H1 (cell line): ENCODE data around the gene MYCBP2. TPM values are rescaled to one million over a fixed set of nuclear protein-coding genes. Genes with fewer than 3 reads are reported as not detected.

ENCODE experiments used
- CTCF ChIA-PET: fragments of 300-600 bp; sonication (Branson Sonifier 250); formaldehyde crosslinking; loops from one replicate; lab custom pipeline; 2021; ENCODE audit not compliant: partially characterized antibody; lab: Charles Lee
- POLR2A ChIA-PET: fragments of 300-600 bp; sonication (Branson Sonifier 250); formaldehyde crosslinking; loops from one replicate; lab custom pipeline; 2021; ENCODE audit warnings: inconsistent platforms; ENCODE audit not compliant: partially characterized antibody; lab: Charles Lee
- DNase-seq, 2 experiments: peaks; one replicate each; pipeline versions ENCODE4 v3.0.0 to v3.0.0-alpha.2; 2010 to 2022; ENCODE audit warnings: low spot score in 2 of 2, low read depth in 1 of 2, mixed read lengths in 1 of 2
- FAIRE-seq: peaks from 2 replicates; lab custom pipeline; 2011; peaks lifted over from hg19 to GRCh38; lab: Jason Lieb, UNC
- H2AFZ ChIP-seq: 2 replicates; pipeline ENCODE4 v1.8.1; 2012; ENCODE audit warnings: low read length, inconsistent platforms
- H2AK5ac ChIP-seq: 2 replicates; pipeline ENCODE4 v1.6.1; 2013; ENCODE audit warnings: low read depth, low read length
- H2BK120ac ChIP-seq: replicated peaks from 2 replicates; pipeline ENCODE3; 2013; ENCODE audit warnings: low read depth, low read length, inconsistent platforms
- H2BK12ac ChIP-seq: 2 replicates; pipeline ENCODE4 v1.6.1; 2013; ENCODE audit warnings: low read depth, low read length
- H2BK15ac ChIP-seq: 2 replicates; pipeline ENCODE4 v1.6.1; 2013; ENCODE audit warnings: low read length
- H2BK20ac ChIP-seq: 2 replicates; pipeline ENCODE4 v1.6.1; 2013; ENCODE audit warnings: low read length
- H2BK5ac ChIP-seq: 2 replicates; pipeline ENCODE4 v1.6.1; 2013; ENCODE audit warnings: low read depth, low read length
- H3K14ac ChIP-seq: 2 replicates; pipeline ENCODE4 v1.6.1; 2013; ENCODE audit warnings: inconsistent platforms; ENCODE audit not compliant: insufficient read length
- H3K18ac ChIP-seq: 2 replicates; pipeline ENCODE4 v1.6.1; 2013; ENCODE audit warnings: low read length; ENCODE audit errors: extremely low read depth
- H3K23ac ChIP-seq: 2 replicates; pipeline ENCODE4 v1.6.1; 2013; ENCODE audit warnings: inconsistent platforms; ENCODE audit not compliant: insufficient read length
- H3K23me2 ChIP-seq: 2 replicates; pipeline ENCODE4 v1.6.1; 2013; ENCODE audit warnings: low read depth, low read length
- H3K27ac ChIP-seq: 2 replicates; pipeline ENCODE4 v1.6.1; 2011; ENCODE audit warnings: low read depth, low read length, inconsistent platforms
- H3K27me3 ChIP-seq, 4 experiments: replicated peaks in 1 of 4; 1 replicate in 1 of 4; 2 replicates in 3 of 4; pipeline versions ENCODE4 v1.6.1 to v1.8.1; 2011 to 2013; ENCODE audit warnings: low read length in 3 of 4, mild to moderate bottlenecking in 3 of 4, inconsistent platforms in 2 of 4, mixed read lengths in 2 of 4, moderate library complexity in 1 of 4; ENCODE audit not compliant: control insufficient read depth in 3 of 4, insufficient read depth in 3 of 4; ENCODE audit errors: extremely low read depth in 1 of 4
- H3K36me3 ChIP-seq, 4 experiments: 2 replicates each; pipeline versions ENCODE4 v1.6.1 to v1.8.1; 2011 to 2013; ENCODE audit warnings: mild to moderate bottlenecking in 4 of 4, low read length in 3 of 4, moderate library complexity in 2 of 4, control low read depth in 1 of 4, inconsistent platforms in 1 of 4; ENCODE audit not compliant: insufficient read depth in 4 of 4, control insufficient read depth in 2 of 4
- H3K4ac ChIP-seq: replicated peaks from 2 replicates; pipeline ENCODE3; 2013; ENCODE audit warnings: low read length, low read depth, mixed read lengths, inconsistent platforms; ENCODE audit not compliant: insufficient read length
- H3K4me1 ChIP-seq, 4 experiments: replicated peaks in 1 of 4; 1 replicate in 1 of 4; 2 replicates in 3 of 4; pipeline versions ENCODE4 v1.6.1 to v1.8.1; 2011 to 2013; ENCODE audit warnings: low read length in 3 of 4, inconsistent platforms in 2 of 4, mixed read lengths in 1 of 4; ENCODE audit not compliant: insufficient read depth in 4 of 4, control insufficient read depth in 3 of 4
- H3K4me2 ChIP-seq, 2 experiments: 2 replicates each; pipeline versions ENCODE4 v1.6.1 to v1.8.1; 2011 to 2013; ENCODE audit warnings: low read depth in 2 of 2, low read length in 2 of 2, control low read depth in 1 of 2, inconsistent platforms in 1 of 2, mild to moderate bottlenecking in 1 of 2; ENCODE audit not compliant: insufficient read depth in 1 of 2
- H3K4me3 ChIP-seq, 4 experiments: fragments of 200-600, 300-600 bp in 1 of 4; sonication (generic), shearing (Covaris generic), sonication (Bioruptor Twin) in 1 of 4; 2 replicates each; pipeline versions ENCODE4 v1.5.1 to v1.8.1; 2011 to 2016; ENCODE audit warnings: low read length in 4 of 4, low read depth in 3 of 4, control low read depth in 2 of 4, inconsistent platforms in 2 of 4, mild to moderate bottlenecking in 2 of 4, mixed read lengths in 1 of 4, moderate library complexity in 1 of 4; ENCODE audit not compliant: insufficient read depth in 2 of 4; ENCODE audit errors: extremely low read depth in 1 of 4
- H3K56ac ChIP-seq: replicated peaks from 2 replicates; pipeline ENCODE3; 2013; ENCODE audit warnings: low read depth, mild to moderate bottlenecking, mixed read lengths, low read length, inconsistent platforms; ENCODE audit not compliant: insufficient read length
- H3K79me1 ChIP-seq: 2 replicates; pipeline ENCODE4 v1.6.1; 2013; ENCODE audit warnings: low read depth, low read length, control low read depth
- H3K79me2 ChIP-seq, 2 experiments: 2 replicates each; pipeline versions ENCODE4 v1.6.1 to v1.8.1; 2012 to 2013; ENCODE audit warnings: low read length in 2 of 2, mild to moderate bottlenecking in 2 of 2, inconsistent platforms in 1 of 2; ENCODE audit not compliant: insufficient read depth in 2 of 2, control insufficient read depth in 1 of 2
- H3K9ac ChIP-seq, 4 experiments: replicated peaks in 1 of 4; 1 replicate in 1 of 4; 2 replicates in 3 of 4; pipeline versions ENCODE4 v1.6.1 to v1.8.1; 2011 to 2013; ENCODE audit warnings: low read depth in 3 of 4, low read length in 3 of 4, control low read depth in 2 of 4, mild to moderate bottlenecking in 2 of 4, moderate library complexity in 2 of 4, inconsistent platforms in 1 of 4; ENCODE audit errors: extremely low read depth in 1 of 4
- H3K9me3 ChIP-seq, 2 experiments: 2 replicates each; pipeline versions ENCODE4 v1.6.1 to v1.8.1; 2012 to 2013; ENCODE audit warnings: mild to moderate bottlenecking in 2 of 2, moderate library complexity in 2 of 2, control low read depth in 1 of 2, inconsistent platforms in 1 of 2, low read depth in 1 of 2, low read length in 1 of 2, mixed read lengths in 1 of 2; ENCODE audit not compliant: insufficient read depth in 2 of 2
- H4K20me1 ChIP-seq, 2 experiments: replicated peaks in 1 of 2; 2 replicates each; pipeline versions ENCODE3 to v1.8.1; 2011 to 2013; ENCODE audit warnings: inconsistent platforms in 2 of 2, low read length in 2 of 2, mild to moderate bottlenecking in 1 of 2; ENCODE audit not compliant: insufficient read depth in 2 of 2, control insufficient read depth in 1 of 2
- H4K5ac ChIP-seq: 2 replicates; pipeline ENCODE4 v1.6.1; 2013; ENCODE audit warnings: low read length, low read depth, mixed read lengths, inconsistent platforms; ENCODE audit not compliant: insufficient read length
- H4K8ac ChIP-seq: 2 replicates; pipeline ENCODE4 v1.8.0; 2013; ENCODE audit warnings: mild to moderate bottlenecking, moderate library complexity, low read length, inconsistent platforms; ENCODE audit not compliant: insufficient read depth; ENCODE audit errors: extremely low read depth
- H4K91ac ChIP-seq: replicated peaks from 2 replicates; pipeline ENCODE3; 2013; ENCODE audit warnings: low read length, mixed read lengths, inconsistent platforms; ENCODE audit not compliant: insufficient read length
- NANOG ChIP-seq: IDR thresholded peaks from 2 replicates; pipeline ENCODE4 v1.6.1; 2011; ENCODE audit warnings: low read length, low read depth, mild to moderate bottlenecking, inconsistent platforms; ENCODE audit not compliant: insufficient read depth, poor library complexity, severe bottlenecking
- POLR2A ChIP-seq, 2 experiments: IDR thresholded peaks; 1 replicate in 1 of 2; 2 replicates in 1 of 2; pipeline ENCODE4 v1.6.1; 2011; ENCODE audit warnings: low read depth in 2 of 2, low read length in 2 of 2, mild to moderate bottlenecking in 2 of 2; ENCODE audit errors: control extremely low read depth in 1 of 2
- POLR2AphosphoS5 ChIP-seq: IDR thresholded peaks from 2 replicates; pipeline ENCODE4 v1.6.1; 2011; ENCODE audit warnings: low read depth, low read length
- SRF ChIP-seq: IDR thresholded peaks from 2 replicates; pipeline ENCODE4 v1.6.1; 2011; ENCODE audit warnings: mild to moderate bottlenecking, low read depth, low read length, moderate library complexity
- SUZ12 ChIP-seq: fragments of 200-600 bp; sonication (generic); IDR thresholded peaks from 2 replicates; pipeline ENCODE4 v1.6.1; 2012; ENCODE audit warnings: mild to moderate bottlenecking, inconsistent platforms, low read length, moderate library complexity, mixed read lengths
- WGBS, 2 experiments: shearing (Covaris generic) in 1 of 2; methylation state at CpG; one replicate each; pipeline versions ENCODE4 v1.1.6 to v1.1.7; 2013 to 2015; ENCODE audit warnings: low lambda C conversion rate in 2 of 2, mixed read lengths in 2 of 2, inconsistent platforms in 1 of 2, low coverage in 1 of 2, missing lambda C conversion rate in 1 of 2; ENCODE audit not compliant: insufficient replicate concordance in 2 of 2, insufficient coverage in 1 of 2, insufficient read length in 1 of 2; ENCODE audit errors: extremely low coverage in 1 of 2, missing lambda C conversion rate in 1 of 2; 5-methylcytosine and 5-hydroxymethylcytosine counted together
- polyA plus RNA-seq, 7 experiments: library from polyadenylated mRNA; depleted of rRNA in 3 of 7; stranded (reverse) in 5 of 7; unstranded in 2 of 7; fragments of >200 nt in 5 of 7; fragments of 200-250 nt in 2 of 7; gene quantifications; 1 replicate in 5 of 7; 2 replicates in 1 of 7; 4 replicates in 1 of 7; pipeline versions ENCODE4 v1.2.1 to v1.2.3, GENCODE V29; 2011 to 2013; ENCODE audit warnings: missing spikeins in 2 of 7, mixed read lengths in 2 of 7
- total RNA-seq: library from RNA; stranded (reverse); fragmentation: NEBNext Ultra II Directional; extraction: Animal tissue kit (Norgen Biotek cat#: 25700); gene quantifications from 2 replicates; pipeline ENCODE4 v1.2.1, GENCODE V29; 2021

Gene MYCBP2
- total and polyA plus RNA-seq, 2 of the 8 experiments (the other 6 are each of a cell fraction or from before 2014, with no cell fraction given): 19.0 to 52.1 TPM

- H3K4me3 ChIP-seq: no peak overlapping the region
- H2AK5ac ChIP-seq: no peak overlapping the region
- no peak overlapping the region for H3K4me2 ChIP-seq
- no peak overlapping the region for H2BK5ac ChIP-seq
- no peak overlapping the region for H2BK15ac ChIP-seq
- H3K36me3 ChIP-seq: peaks cover 0 to 24% (median 5%) of the 10 kb centered on the region in 4 experiments; a peak in 2 of 8 replicates
- ChIA-PET POLR2A (interaction anchor here (0.6 kb wide), 1 partner anchor 1950 kb away, joined by 3 read pairs; no protein-coding TSS in a partner anchor), CTCF (interaction anchor here (0.6 to 2.2 kb wide), 3 partner anchors 10 to 211 kb away, joined by 3 to 8 read pairs (median 4); no protein-coding TSS in a partner anchor)
- no peak overlapping the region for H3K23ac ChIP-seq
- H2BK20ac ChIP-seq: no peak overlapping the region
- no peaks in the 10 kb centered on the region for H3K79me2 ChIP-seq
- H3K56ac ChIP-seq: no peak overlapping the region
- no peak overlapping the region for H2BK120ac ChIP-seq
- H3K79me1 ChIP-seq: no peaks in the 10 kb centered on the region
- no peak overlapping the region for H4K5ac ChIP-seq
- WGBS, 2 experiments: 88% methylated on average over 5 of the region's 5 CpGs; no CpG with 5 or more reads in 1 of the 2 experiments
- H2AFZ ChIP-seq: no peak overlapping the region
- H4K91ac ChIP-seq: no peak overlapping the region
- H3K23me2 ChIP-seq: no peaks in the 10 kb centered on the region
- H3K27me3 ChIP-seq: peaks cover 0 to 1% (median 0%) of the 10 kb centered on the region in 4 experiments; a peak in 1 of 7 replicates
- H2BK12ac ChIP-seq: no peak overlapping the region
- FAIRE-seq (no peak), DNase-seq (no peak)
- H3K4ac ChIP-seq: no peak overlapping the region
- H3K4me1 ChIP-seq: no peaks in the 10 kb centered on the region
- H3K14ac ChIP-seq: no peak overlapping the region
- TF ChIP-seq POLR2A (IDR thresholded peaks at IDR 0.05; ENCODE audit: control extremely low read depth in 1 of 2, low read depth in 2 of 2, low read length in 2 of 2) (no peak), POLR2AphosphoS5 (no peak), SRF (no peak), SUZ12 (no peak), NANOG (no peak)
- no peak overlapping the region for H4K8ac ChIP-seq
- H3K9me3 ChIP-seq: no peaks in the 10 kb centered on the region
- no peaks in the 10 kb centered on the region for H4K20me1 ChIP-seq
- no peak overlapping the region for H3K9ac ChIP-seq
- no peak overlapping the region for H3K27ac ChIP-seq
- H3K18ac ChIP-seq: no peak overlapping the region
Observed at GRCh38 chr13:77265336-77265735, 61.6 kb downstream of the MYCBP2 start.
